ENCODE measurements around the gene LRRC46.

Gene LRRC46

GRCh38 chr17:47884905-47885730, 53.6 kb downstream of the LRRC46 start:
- Histone ChIP-seq H3K27ac (no peak overlapping the region), H3K9ac (ENCODE audit: insufficient read length) (no peak overlapping the region), H3K36me3 (ENCODE audit: insufficient read depth, low read length) (no peaks in the 10 kb centered on the region), H3K4me3 (no peak overlapping the region), H3K9me3 (ENCODE audit: low read depth, low read length) (no peaks in the 10 kb centered on the region)
- TF ChIP-seq FOXP2 (optimal IDR thresholded peaks at IDR 0.05; ENCODE audit: control extremely low read depth, extremely low read length, insufficient read depth) (no peak), POLR2AphosphoS5 (IDR thresholded peaks at IDR 0.05; ENCODE audit: borderline replicate concordance, low read depth, low read length) (no peak), EZH2 (IDR thresholded peaks at IDR 0.05) (no peak)
- DNase-seq (ENCODE audit: low read depth, low spot score): no peak
